Liver (tissue), 3 donors: ENCODE data around the gene PET100.

Experiments
- CTCF ChIP-seq: fragments of 150-350 bp; IDR thresholded peaks from 2 replicates; pipeline ENCODE4 v1.5.1; 2017; ENCODE audit warnings: improper control_type of control experiment, low read depth, low read length; ENCODE audit not compliant: missing input control
- GABPA ChIP-seq, 2 donors: IDR thresholded peaks in 1 of 2; conservative IDR thresholded peaks in 1 of 2; 2 replicates each; pipeline ENCODE4 v1.6.1; 2016; ENCODE audit warnings: antibody characterized with exemption in 2 of 2, mild to moderate bottlenecking in 1 of 2, moderate library complexity in 1 of 2
- MAX ChIP-seq: IDR thresholded peaks from 2 replicates; pipeline ENCODE4 v1.6.1; 2016; ENCODE audit warnings: antibody characterized with exemption
- REST ChIP-seq: IDR thresholded peaks from 2 replicates; pipeline ENCODE4 v1.6.1; 2016; ENCODE audit warnings: antibody characterized with exemption, mild to moderate bottlenecking
- donor health status: healthy.
- donor health status: healthy.

GRCh38 chr19:7627166-7627565 is 2.4 kb upstream of the PET100 start:
- no peak for TF ChIP-seq CTCF
- TF ChIP-seq REST = no peak
- no peak for TF ChIP-seq MAX
- TF ChIP-seq GABPA (IDR thresholded peaks at IDR 0.05 in 1 of 2, conservative IDR thresholded peaks at IDR 0.05 in 1 of 2) = no peak
